Progenitor cell of endocrine pancreas (in vitro differentiated cells): ENCODE data around the gene NCOA7. TPM values are rescaled to one million over a fixed set of nuclear protein-coding genes. Genes with fewer than 3 reads are reported as not detected.

Experiments
- DNase-seq: peaks from one replicate; pipeline ENCODE4 v3.0.0; 2021; ENCODE audit warnings: low spot score; ENCODE audit not compliant: unreplicated experiment
- H3K27ac Mint-ChIP-seq: 2 replicates; pipeline ENCODE4 v1.8.0; 2021; ENCODE audit warnings: mild to moderate bottlenecking, moderate library complexity, mixed read lengths
- H3K27me3 Mint-ChIP-seq: 2 replicates; pipeline ENCODE4 v1.8.0; 2021; ENCODE audit warnings: mixed read lengths
- H3K36me3 Mint-ChIP-seq: 2 replicates; pipeline ENCODE4 v1.8.0; 2022; ENCODE audit warnings: mixed read lengths; ENCODE audit not compliant: insufficient read depth
- H3K4me1 Mint-ChIP-seq: 2 replicates; pipeline ENCODE4 v1.8.0; 2021; ENCODE audit warnings: low read depth, mixed read lengths
- H3K4me3 Mint-ChIP-seq: 2 replicates; pipeline ENCODE4 v1.8.0; 2021; ENCODE audit warnings: low read depth, mild to moderate bottlenecking, moderate library complexity, mixed read lengths
- H3K9me3 Mint-ChIP-seq: 2 replicates; pipeline ENCODE4 v1.8.0; 2021; ENCODE audit warnings: low read depth, mixed read lengths
- CTCF ChIP-seq: fragments of 200-600 bp; sonication (generic); IDR thresholded peaks from one replicate; pipeline ENCODE4 v1.5.0; 2021; ENCODE audit warnings: antibody characterized with exemption, mild to moderate bottlenecking; ENCODE audit not compliant: unreplicated experiment
- total RNA-seq: library from RNA; stranded (reverse); gene quantifications from 2 replicates; pipeline ENCODE4 v1.2.1, GENCODE V29; 2021

NCOA7 gene
- total RNA-seq, 1 donor from 2014 or later, result 18.0 TPM

GRCh38 chr6:125839471-125839870 lies 48.7 kb downstream of the NCOA7 start:
- Mint-ChIP-seq H3K36me3 (no peaks in the 10 kb centered on the region), H3K27ac (no peak overlapping the region), H3K9me3 (no peaks in the 10 kb centered on the region), H3K4me3 (no peak overlapping the region), H3K4me1 (peaks cover 8% of the 10 kb centered on the region), H3K27me3 (no peaks in the 10 kb centered on the region)
- no peak for DNase-seq
- TF ChIP-seq CTCF, result no peak

GRCh38 chr6:125839879-125840278 lies 49.1 kb downstream of the NCOA7 start:
- no peak overlapping the region for H3K27ac Mint-ChIP-seq

GRCh38 chr6:125841356-125842090 lies 50.8 kb downstream of the NCOA7 start:
- no peak for TF ChIP-seq CTCF
- Mint-ChIP-seq H3K4me3 (no peak overlapping the region), H3K27me3 (no peaks in the 10 kb centered on the region), H3K4me1 (peaks cover 15% of the 10 kb centered on the region), H3K36me3 (no peaks in the 10 kb centered on the region), H3K27ac (no peak overlapping the region), H3K9me3 (no peaks in the 10 kb centered on the region)
- DNase-seq, result no peak

More at GRCh38 chr6:125839879-125840278, 49.1 kb downstream of the NCOA7 start:
- no peak overlapping the region for H3K4me3 Mint-ChIP-seq
- H3K4me1 Mint-ChIP-seq, result peaks cover 7% of the 10 kb centered on the region
- DNase-seq, result no peak
- no peaks in the 10 kb centered on the region for H3K9me3 Mint-ChIP-seq
- H3K27me3 Mint-ChIP-seq, result no peaks in the 10 kb centered on the region
- no peaks in the 10 kb centered on the region for H3K36me3 Mint-ChIP-seq
- TF ChIP-seq CTCF, result no peak

GRCh38 chr6:125842091-125842626 lies 51.4 kb downstream of the NCOA7 start:
- Mint-ChIP-seq H3K4me3 (no peak overlapping the region), H3K36me3 (peaks cover 2% of the 10 kb centered on the region), H3K4me1 (peaks cover 18% of the 10 kb centered on the region), H3K27me3 (no peaks in the 10 kb centered on the region), H3K9me3 (no peaks in the 10 kb centered on the region), H3K27ac (no peak overlapping the region)
- no peak for TF ChIP-seq CTCF
- DNase-seq, result no peak

GRCh38 chr6:125843593-125843992 lies 52.8 kb downstream of the NCOA7 start:
- TF ChIP-seq CTCF, result no peak
- Mint-ChIP-seq H3K4me3 (no peak overlapping the region), H3K27ac (no peak overlapping the region), H3K9me3 (peaks cover 3% of the 10 kb centered on the region), H3K27me3 (no peaks in the 10 kb centered on the region), H3K36me3 (peaks cover 5% of the 10 kb centered on the region), H3K4me1 (peaks cover 18% of the 10 kb centered on the region)
- no peak for DNase-seq
